DMS79 treated with DMSO at 0.1 percent for 48 hours (cell line): ENCODE data around the gene PTGES3L.
"Not testable (repeated sequence)": the region's sequence is repeated elsewhere in the genome, so short reads cannot be mapped to it uniquely, and the experiment has no call there.

Source experiments
- DNase-seq: peaks from one replicate; lab custom pipeline; 2025; lab: John Stamatoyannopoulos, UW

Gene PTGES3L

GRCh38 chr17:43014020-43014648 lies 34.3 kb upstream of the PTGES3L start:
- DNase-seq, result no peak

GRCh38 chr17:43013296-43013695 lies 33.4 kb upstream of the PTGES3L start:
- no peak for DNase-seq

- DNase-seq, result no peak
Measured at GRCh38 chr17:43011728-43012472, 32.0 kb upstream of the PTGES3L start.

GRCh38 chr17:43010667-43011308 lies 30.9 kb upstream of the PTGES3L start:
- DNase-seq, result no peak

- DNase-seq, result peak; percentile 59
Measured at GRCh38 chr17:43006639-43007551, 27.0 kb upstream of the PTGES3L start, which contains the start of gene IFI35. Gene IFI35, plus strand, starts transcription at chr17:43006784. Its CDS starts 164 bp downstream, at chr17:43006948.

- no peak for DNase-seq
Measured at GRCh38 chr17:43003542-43004172, 23.8 kb upstream of the PTGES3L start.

GRCh38 chr17:43000894-43001293 lies 21.0 kb upstream of the PTGES3L start:
- not testable (repeated sequence) for DNase-seq

- DNase-seq, result no peak
Measured at GRCh38 chr17:42999003-42999525, 19.2 kb upstream of the PTGES3L start.

GRCh38 chr17:42997984-42998938 lies 18.4 kb upstream of the PTGES3L start, which contains the start of gene RPL27:
Gene RPL27, plus strand, starts transcription at chr17:42998419. Its CDS starts 332 bp downstream, at chr17:42998751.
- DNase-seq, result peak; percentile 99

- DNase-seq, result no peak
Measured at GRCh38 chr17:42997390-42997983, 17.6 kb upstream of the PTGES3L start.

GRCh38 chr17:42993913-42994312 lies 14.0 kb upstream of the PTGES3L start:
- not testable (repeated sequence) for DNase-seq

- no peak for DNase-seq
Measured at GRCh38 chr17:42992872-42993271, 13.0 kb upstream of the PTGES3L start.

GRCh38 chr17:42991471-42991870 lies 11.6 kb upstream of the PTGES3L start:
- no peak for DNase-seq

- no peak for DNase-seq
Measured at GRCh38 chr17:42989726-42990652, 10.1 kb upstream of the PTGES3L start.

GRCh38 chr17:42989141-42989540 lies 9.3 kb upstream of the PTGES3L start:
- DNase-seq, result no peak

- DNase-seq, result no peak
Measured at GRCh38 chr17:42985225-42985624, 5.3 kb upstream of the PTGES3L start.

- DNase-seq, result no peak
Measured at GRCh38 chr17:42982266-42982665, 2.4 kb upstream of the PTGES3L start.

- DNase-seq, result peak; percentile 46
Measured at GRCh38 chr17:42980766-42981397, 1.0 kb upstream of the PTGES3L start.
